ENCODE results near the gene MLLT6.

MLLT6 gene

GRCh38 chr17:38738007-38738662, 33.1 kb downstream of the MLLT6 start:
- H3K9ac ChIP-seq (ENCODE audit: low read length) = no peak overlapping the region
- no peaks in the 10 kb centered on the region for H3K27me3 ChIP-seq (ENCODE audit: control insufficient read depth, insufficient read depth, low read length)
- H3K4me3 ChIP-seq (ENCODE audit: low read length) = no peak overlapping the region
- no peaks in the 10 kb centered on the region for H3K9me3 ChIP-seq (ENCODE audit: control insufficient read depth, low read length)
- peaks cover 12% of the 10 kb centered on the region for H3K36me3 ChIP-seq (ENCODE audit: control insufficient read depth, insufficient read depth, low read length)
- H3K4me1 ChIP-seq (ENCODE audit: control insufficient read depth, insufficient read depth, low read length) = peaks cover 37% of the 10 kb centered on the region

- Histone ChIP-seq H3K4me1 (ENCODE audit: control insufficient read depth, insufficient read depth, low read length) (peaks cover 37% of the 10 kb centered on the region), H3K36me3 (ENCODE audit: control insufficient read depth, insufficient read depth, low read length) (peaks cover 12% of the 10 kb centered on the region)
These were observed 33.6 kb downstream of the MLLT6 start for GRCh38 chr17:38738686-38739085.

GRCh38 chr17:38739305-38739704, 34.2 kb downstream of the MLLT6 start:
- no peak overlapping the region for H3K9ac ChIP-seq (ENCODE audit: low read length)
- no peaks in the 10 kb centered on the region for H3K9me3 ChIP-seq (ENCODE audit: control insufficient read depth, low read length)
- no peaks in the 10 kb centered on the region for H3K27me3 ChIP-seq (ENCODE audit: control insufficient read depth, insufficient read depth, low read length)
- peaks cover 33% of the 10 kb centered on the region for H3K4me1 ChIP-seq (ENCODE audit: control insufficient read depth, insufficient read depth, low read length)
- H3K36me3 ChIP-seq (ENCODE audit: control insufficient read depth, insufficient read depth, low read length) = peaks cover 12% of the 10 kb centered on the region
- no peak overlapping the region for H3K4me3 ChIP-seq (ENCODE audit: low read length)

More at GRCh38 chr17:38738686-38739085, 33.6 kb downstream of the MLLT6 start:
- H3K9me3 ChIP-seq (ENCODE audit: control insufficient read depth, low read length) = no peaks in the 10 kb centered on the region
- H3K9ac ChIP-seq (ENCODE audit: low read length) = no peak overlapping the region
- H3K4me3 ChIP-seq (ENCODE audit: low read length) = no peak overlapping the region
- H3K27me3 ChIP-seq (ENCODE audit: control insufficient read depth, insufficient read depth, low read length) = no peaks in the 10 kb centered on the region

GRCh38 chr17:38740044-38740443, 35.0 kb downstream of the MLLT6 start:
- Histone ChIP-seq H3K4me1 (ENCODE audit: control insufficient read depth, insufficient read depth, low read length) (peaks cover 33% of the 10 kb centered on the region), H3K36me3 (ENCODE audit: control insufficient read depth, insufficient read depth, low read length) (peaks cover 12% of the 10 kb centered on the region), H3K27me3 (ENCODE audit: control insufficient read depth, insufficient read depth, low read length) (no peaks in the 10 kb centered on the region), H3K9me3 (ENCODE audit: control insufficient read depth, low read length) (no peaks in the 10 kb centered on the region), H3K4me3 (ENCODE audit: low read length) (no peak overlapping the region), H3K9ac (ENCODE audit: low read length) (no peak overlapping the region)

- Histone ChIP-seq H3K4me3 (ENCODE audit: low read length) (no peak overlapping the region), H3K9me3 (ENCODE audit: control insufficient read depth, low read length) (no peaks in the 10 kb centered on the region), H3K27me3 (ENCODE audit: control insufficient read depth, insufficient read depth, low read length) (no peaks in the 10 kb centered on the region), H3K9ac (ENCODE audit: low read length) (no peak overlapping the region), H3K36me3 (ENCODE audit: control insufficient read depth, insufficient read depth, low read length) (peaks cover 12% of the 10 kb centered on the region), H3K4me1 (ENCODE audit: control insufficient read depth, insufficient read depth, low read length) (peaks cover 30% of the 10 kb centered on the region)
These were observed 35.7 kb downstream of the MLLT6 start for GRCh38 chr17:38740806-38741205.

- H3K4me3 ChIP-seq (ENCODE audit: low read length) = no peak overlapping the region
- H3K4me1 ChIP-seq (ENCODE audit: control insufficient read depth, insufficient read depth, low read length) = peaks cover 36% of the 10 kb centered on the region
- H3K27me3 ChIP-seq (ENCODE audit: control insufficient read depth, insufficient read depth, low read length) = no peaks in the 10 kb centered on the region
- no peaks in the 10 kb centered on the region for H3K9me3 ChIP-seq (ENCODE audit: control insufficient read depth, low read length)
- H3K9ac ChIP-seq (ENCODE audit: low read length) = no peak overlapping the region
- peaks cover 9% of the 10 kb centered on the region for H3K36me3 ChIP-seq (ENCODE audit: control insufficient read depth, insufficient read depth, low read length)
These were observed 36.4 kb downstream of the MLLT6 start for GRCh38 chr17:38741461-38741860.

GRCh38 chr17:38741921-38742410, 36.9 kb downstream of the MLLT6 start:
- Histone ChIP-seq H3K9me3 (ENCODE audit: control insufficient read depth, low read length) (no peaks in the 10 kb centered on the region), H3K9ac (ENCODE audit: low read length) (peak overlapping the region; percentile 57), H3K36me3 (ENCODE audit: control insufficient read depth, insufficient read depth, low read length) (peaks cover 9% of the 10 kb centered on the region), H3K27me3 (ENCODE audit: control insufficient read depth, insufficient read depth, low read length) (no peaks in the 10 kb centered on the region), H3K4me3 (ENCODE audit: low read length) (no peak overlapping the region), H3K4me1 (ENCODE audit: control insufficient read depth, insufficient read depth, low read length) (peaks cover 42% of the 10 kb centered on the region)

- Histone ChIP-seq H3K9me3 (ENCODE audit: control insufficient read depth, low read length) (no peaks in the 10 kb centered on the region), H3K27me3 (ENCODE audit: control insufficient read depth, insufficient read depth, low read length) (no peaks in the 10 kb centered on the region), H3K4me3 (ENCODE audit: low read length) (no peak overlapping the region), H3K9ac (ENCODE audit: low read length) (peak overlapping the region; percentile 57), H3K36me3 (ENCODE audit: control insufficient read depth, insufficient read depth, low read length) (peaks cover 9% of the 10 kb centered on the region), H3K4me1 (ENCODE audit: control insufficient read depth, insufficient read depth, low read length) (peaks cover 45% of the 10 kb centered on the region)
These were observed 37.6 kb downstream of the MLLT6 start for GRCh38 chr17:38742411-38743308.

GRCh38 chr17:38743556-38744171, 38.6 kb downstream of the MLLT6 start:
- H3K4me3 ChIP-seq (ENCODE audit: low read length) = no peak overlapping the region
- no peaks in the 10 kb centered on the region for H3K9me3 ChIP-seq (ENCODE audit: control insufficient read depth, low read length)
- no peak overlapping the region for H3K9ac ChIP-seq (ENCODE audit: low read length)
- peaks cover under 1% of the 10 kb centered on the region for H3K36me3 ChIP-seq (ENCODE audit: control insufficient read depth, insufficient read depth, low read length)
- no peaks in the 10 kb centered on the region for H3K27me3 ChIP-seq (ENCODE audit: control insufficient read depth, insufficient read depth, low read length)
- H3K4me1 ChIP-seq (ENCODE audit: control insufficient read depth, insufficient read depth, low read length) = peaks cover 45% of the 10 kb centered on the region

GRCh38 chr17:38745545-38745944, 40.5 kb downstream of the MLLT6 start:
- no peaks in the 10 kb centered on the region for H3K36me3 ChIP-seq (ENCODE audit: control insufficient read depth, insufficient read depth, low read length)
- no peaks in the 10 kb centered on the region for H3K27me3 ChIP-seq (ENCODE audit: control insufficient read depth, insufficient read depth, low read length)
- H3K4me1 ChIP-seq (ENCODE audit: control insufficient read depth, insufficient read depth, low read length) = peaks cover 54% of the 10 kb centered on the region
- no peaks in the 10 kb centered on the region for H3K9me3 ChIP-seq (ENCODE audit: control insufficient read depth, low read length)
- no peak overlapping the region for H3K4me3 ChIP-seq (ENCODE audit: low read length)
- H3K9ac ChIP-seq (ENCODE audit: low read length) = no peak overlapping the region

GRCh38 chr17:38746004-38746848, 41.2 kb downstream of the MLLT6 start:
- Histone ChIP-seq H3K4me3 (ENCODE audit: low read length) (no peak overlapping the region), H3K9ac (ENCODE audit: low read length) (peak overlapping the region; percentile 76), H3K36me3 (ENCODE audit: control insufficient read depth, insufficient read depth, low read length) (no peaks in the 10 kb centered on the region), H3K4me1 (ENCODE audit: control insufficient read depth, insufficient read depth, low read length) (peaks cover 53% of the 10 kb centered on the region), H3K9me3 (ENCODE audit: control insufficient read depth, low read length) (no peaks in the 10 kb centered on the region), H3K27me3 (ENCODE audit: control insufficient read depth, insufficient read depth, low read length) (no peaks in the 10 kb centered on the region)
